ENCODE data around the gene C19orf67.

DNA sequence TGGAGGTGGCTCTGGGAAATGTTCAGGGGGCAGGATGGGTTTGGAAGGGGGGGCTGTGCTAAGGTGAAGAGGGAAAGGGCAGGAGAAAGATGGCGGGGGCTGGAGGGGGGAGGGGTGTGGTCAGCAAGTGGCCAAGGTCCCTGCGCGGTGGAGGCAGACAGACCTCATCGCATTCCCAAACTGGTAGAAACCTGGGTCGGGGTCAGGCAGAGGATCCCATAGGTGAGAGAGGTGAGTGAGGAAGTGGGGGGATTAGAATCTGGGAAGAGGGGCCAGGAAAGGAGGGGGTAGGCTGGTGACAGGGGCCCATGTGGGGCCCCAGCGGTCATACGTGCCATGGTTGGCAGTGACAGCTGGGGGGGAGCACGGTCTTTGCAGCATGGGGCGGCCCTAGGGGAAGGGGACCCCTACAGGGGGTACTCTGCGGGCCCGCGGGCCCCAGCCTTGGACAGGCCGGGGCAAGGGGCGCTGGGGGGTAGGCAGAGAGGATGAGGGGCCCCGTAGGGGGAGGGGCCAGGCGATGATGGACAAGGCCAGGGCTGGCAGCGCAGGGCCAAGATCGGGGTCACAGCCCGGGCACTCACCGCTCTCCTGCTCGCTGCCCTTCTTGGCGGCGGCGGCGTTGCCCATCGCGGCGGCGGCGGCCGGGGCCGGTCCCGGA lies 31.5 kb upstream of the C19orf67 start:
- TF ChIP-seq POLR2A (IDR thresholded peaks at IDR 0.05; ENCODE audit: low read length) (no peak), GATA1 (IDR thresholded peaks at IDR 0.05; ENCODE audit: low read depth, low read length) (no peak)

Data from erythroblast (primary cell).